Hematopoietic multipotent progenitor cell treated with erythropoietin and hydrocortisone succinate and interleukin-3 and kit ligand, for 8 days (in vitro differentiated cells): ENCODE measurements around the gene GATA3.

Experiments
- DNase-seq: peaks from one replicate; pipeline ENCODE4 v3.0.0-alpha.2; 2015

GATA3 gene

GRCh38 chr10:8051109-8051821, 3.2 kb upstream of the GATA3 start:
- DNase-seq = no peak

GRCh38 chr10:8051851-8052257, 2.6 kb upstream of the GATA3 start:
- no peak for DNase-seq

- no peak for DNase-seq
These were observed 2.0 kb upstream of the GATA3 start for GRCh38 chr10:8052341-8052955.

- DNase-seq = peak; percentile 13
These were observed 1.5 kb upstream of the GATA3 start for GRCh38 chr10:8052956-8053445.

GRCh38 chr10:8053446-8054243, 843 bp upstream of the GATA3 start:
- peak; percentile 85 for DNase-seq

- DNase-seq = no peak
These were observed 319 bp upstream of the GATA3 start for GRCh38 chr10:8054244-8054493.

GRCh38 chr10:8055420-8056349, 1.2 kb downstream of the GATA3 start:
- DNase-seq = no peak

GRCh38 chr10:8056378-8056777, 1.9 kb downstream of the GATA3 start:
- no peak for DNase-seq

GRCh38 chr10:8056871-8057331, 2.4 kb downstream of the GATA3 start:
- DNase-seq = no peak

GRCh38 chr10:8057636-8058273, 3.3 kb downstream of the GATA3 start:
- DNase-seq = no peak

GRCh38 chr10:8058274-8059111, 4.0 kb downstream of the GATA3 start:
- DNase-seq = no peak

- DNase-seq = no peak
These were observed 4.9 kb downstream of the GATA3 start for GRCh38 chr10:8059191-8059936.

- no peak for DNase-seq
These were observed 5.7 kb downstream of the GATA3 start for GRCh38 chr10:8060010-8060703.

- DNase-seq = no peak
These were observed 6.2 kb downstream of the GATA3 start for GRCh38 chr10:8060704-8061121.

GRCh38 chr10:8061274-8062211, 7.1 kb downstream of the GATA3 start:
- no peak for DNase-seq

- no peak for DNase-seq
These were observed 8.8 kb downstream of the GATA3 start for GRCh38 chr10:8063128-8063908.

- DNase-seq = no peak
These were observed 9.4 kb downstream of the GATA3 start for GRCh38 chr10:8063935-8064334.

- no peak for DNase-seq
These were observed 9.9 kb downstream of the GATA3 start for GRCh38 chr10:8064436-8064835.
